Thymus (tissue), 11 donors: ENCODE measurements around the gene PLB1. TPM values are rescaled to one million over a fixed set of nuclear protein-coding genes. Genes with fewer than 3 reads are reported as not detected.
A peak's percentile ranks its signal among the peaks of the same experiment; 100 is the strongest.

Experiments
- DNase-seq, 9 donors: peaks; one replicate each; pipeline ENCODE4 v3.0.0-alpha.2; 2013; ENCODE audit warnings: low spot score in 9 of 9, low read depth in 6 of 9, missing footprints in 1 of 9
- H3K27ac ChIP-seq, 2 donors: one replicate each; pipeline ENCODE4 v1.5.1; 2013; ENCODE audit warnings: control low read depth in 1 of 2, low read depth in 1 of 2, low read length in 1 of 2, mild to moderate bottlenecking in 1 of 2, moderate library complexity in 1 of 2
- H3K27me3 ChIP-seq, 2 donors: one replicate each; pipeline ENCODE4 v1.5.1; 2013; ENCODE audit warnings: low read length in 1 of 2; ENCODE audit not compliant: control insufficient read depth in 2 of 2, insufficient read depth in 1 of 2
- H3K36me3 ChIP-seq, 2 donors: one replicate each; pipeline ENCODE4 v1.5.1; 2013; ENCODE audit warnings: low read length in 1 of 2, mild to moderate bottlenecking in 1 of 2, moderate library complexity in 1 of 2; ENCODE audit not compliant: control insufficient read depth in 2 of 2, insufficient read depth in 2 of 2
- H3K4me1 ChIP-seq, 2 donors: one replicate each; pipeline ENCODE4 v1.5.1; 2013; ENCODE audit warnings: low read length in 2 of 2; ENCODE audit not compliant: control insufficient read depth in 2 of 2, insufficient read depth in 2 of 2
- H3K4me3 ChIP-seq, 2 donors: one replicate each; pipeline ENCODE4 v1.5.1; 2013; ENCODE audit warnings: low read length in 2 of 2, control low read depth in 1 of 2, mild to moderate bottlenecking in 1 of 2
- H3K9me3 ChIP-seq, 2 donors: one replicate each; pipeline ENCODE4 v1.5.1; 2013; ENCODE audit warnings: low read length in 1 of 2, mild to moderate bottlenecking in 1 of 2; ENCODE audit not compliant: control insufficient read depth in 2 of 2, insufficient read depth in 1 of 2
- WGBS: extraction: QIAGEN DNeasy Blood & Tissue Kit; methylation state at CpG from one replicate; pipeline ENCODE4 v1.1.7; 2013; 5-methylcytosine and 5-hydroxymethylcytosine counted together
- polyA plus RNA-seq: library from polyadenylated mRNA; stranded (reverse); fragments of 200-250 nt; gene quantifications from one replicate; pipeline ENCODE4 v1.2.3, GENCODE V29; 2013
- total RNA-seq: library from RNA; stranded (reverse); fragments of 120-200 nt; gene quantifications from one replicate; pipeline ENCODE4 v1.2.4, GENCODE V29; 2013
- donor health status: healthy.

Gene PLB1
- total and polyA plus RNA-seq, 2 donors = 1.8 to 2.3 TPM

DNA sequence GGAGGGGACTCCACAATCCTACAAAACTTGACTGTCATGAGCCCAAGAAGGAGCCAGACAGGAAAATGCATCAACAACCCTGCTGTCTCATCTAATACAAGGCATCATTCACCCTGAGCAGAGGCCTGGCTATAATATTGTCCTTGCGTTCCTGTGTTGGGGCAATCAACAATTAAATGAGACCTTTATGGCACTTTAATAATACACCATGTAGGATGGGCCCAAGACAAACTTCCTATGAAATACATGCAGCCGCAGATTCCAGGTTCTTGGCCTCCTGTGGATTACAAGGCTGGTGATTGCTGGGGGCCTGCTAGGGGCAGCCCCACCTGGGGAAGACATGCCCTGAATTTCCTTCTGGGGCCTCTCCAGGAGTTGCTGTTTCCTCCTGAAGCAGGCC, 173.0 kb downstream of the PLB1 start:
- no peak overlapping the region for H3K4me3 ChIP-seq
- no peak for DNase-seq
- no peaks in the 10 kb centered on the region for H3K27me3 ChIP-seq
- over 99% methylated on average over 2 of the region's 2 CpGs for WGBS
- H3K36me3 ChIP-seq = no peaks in the 10 kb centered on the region
- H3K4me1 ChIP-seq = peaks cover 0 to 2% of the 10 kb centered on the region in 2 donors
- no peak overlapping the region for H3K27ac ChIP-seq
- peaks cover 1 to 5% of the 10 kb centered on the region in 2 donors for H3K9me3 ChIP-seq

GRCh38 chr2:28670856-28671255, 175.0 kb downstream of the PLB1 start:
- no peak overlapping the region for H3K4me3 ChIP-seq
- 88% methylated on average over 2 of the region's 2 CpGs for WGBS

DNA sequence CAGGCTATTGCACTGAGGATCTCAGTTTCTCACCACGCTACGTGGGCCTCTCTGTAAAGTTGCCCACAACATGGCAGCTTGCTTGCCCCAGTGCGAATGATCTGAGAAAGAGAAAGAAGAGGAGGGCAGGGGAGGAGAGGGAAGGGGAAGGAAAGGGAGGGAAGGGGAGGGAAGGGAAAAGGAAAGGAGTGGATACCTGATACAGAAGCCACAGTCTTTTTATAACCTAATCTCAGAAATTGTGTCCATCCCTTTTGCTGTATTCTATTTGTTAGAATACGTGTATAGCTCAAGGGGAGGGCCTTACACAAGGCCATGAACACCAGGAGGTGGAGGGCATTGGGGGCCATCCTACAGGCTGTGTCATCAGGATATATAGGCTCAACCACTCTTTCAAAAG, 177.5 kb downstream of the PLB1 start:
- H3K9me3 ChIP-seq = peaks cover 1 to 5% of the 10 kb centered on the region in 2 donors
- no peak overlapping the region for H3K27ac ChIP-seq
- no peaks in the 10 kb centered on the region for H3K4me1 ChIP-seq
- no peaks in the 10 kb centered on the region for H3K27me3 ChIP-seq
- no peaks in the 10 kb centered on the region for H3K36me3 ChIP-seq
- DNase-seq = no peak
- H3K4me3 ChIP-seq = no peak overlapping the region
- WGBS = over 99% methylated on average over 4 of the region's 4 CpGs

More at GRCh38 chr2:28670856-28671255, 175.0 kb downstream of the PLB1 start:
- Histone ChIP-seq H3K4me1 (no peaks in the 10 kb centered on the region), H3K36me3 (no peaks in the 10 kb centered on the region), H3K27ac (peak overlapping the region in 1 of 2 donors; percentile 41), H3K9me3 (peaks cover 1 to 5% of the 10 kb centered on the region in 2 donors), H3K27me3 (no peaks in the 10 kb centered on the region)
- DNase-seq = no peak

DNA sequence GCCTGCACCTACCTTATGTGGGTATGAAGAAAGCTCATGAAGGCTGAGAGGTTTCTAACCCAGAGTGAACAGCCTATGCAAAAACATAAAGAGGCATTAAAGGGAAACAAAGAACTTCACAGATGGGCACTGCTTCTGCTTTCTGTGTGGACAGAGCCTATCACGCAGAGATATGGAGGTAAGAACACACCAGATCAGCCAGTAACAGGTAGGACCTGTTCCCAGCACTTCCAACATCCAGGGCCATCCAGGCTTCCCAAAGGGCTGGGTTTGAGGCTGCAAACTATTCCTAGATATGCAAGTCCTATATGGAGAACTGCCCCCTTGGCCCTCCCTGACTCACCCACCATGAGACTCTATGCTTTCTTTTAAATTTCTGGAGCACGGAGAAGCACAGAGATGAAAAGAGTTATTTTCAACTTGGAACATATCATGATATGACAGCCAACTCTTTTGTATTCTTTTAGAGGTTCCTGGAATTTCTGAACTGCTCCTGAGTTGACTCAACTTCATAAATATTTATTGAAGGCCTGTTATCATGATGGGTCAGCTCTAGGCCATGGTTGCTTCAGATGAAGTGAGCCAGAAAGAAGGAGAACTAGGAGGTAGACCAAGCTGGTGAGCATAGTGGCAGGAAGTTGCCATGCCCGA, 178.3 kb downstream of the PLB1 start:
- Histone ChIP-seq H3K4me3 (no peak overlapping the region), H3K27me3 (no peaks in the 10 kb centered on the region), H3K9me3 (peaks cover 1 to 5% of the 10 kb centered on the region in 2 donors), H3K4me1 (no peaks in the 10 kb centered on the region), H3K36me3 (no peaks in the 10 kb centered on the region), H3K27ac (no peak overlapping the region)
- DNase-seq = no peak
- 94% methylated on average over 3 of the region's 3 CpGs for WGBS

DNA sequence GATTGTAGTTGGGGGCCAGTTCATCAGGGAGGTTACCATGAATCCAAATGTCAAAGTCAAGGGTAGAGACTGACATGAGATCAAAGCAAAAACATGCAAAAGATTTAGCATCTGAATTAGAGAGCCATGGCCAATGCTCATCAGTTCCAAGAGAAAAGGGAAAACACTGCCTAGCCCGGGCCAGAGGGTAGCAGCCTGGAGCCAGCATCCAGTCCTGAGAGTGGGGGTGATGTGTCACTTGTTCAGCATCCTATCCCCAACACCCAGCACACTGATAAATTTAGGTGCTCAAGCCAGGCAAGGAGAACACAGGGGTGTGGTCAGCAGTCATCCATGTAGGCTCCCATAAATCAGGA, 178.8 kb downstream of the PLB1 start:
- H3K27ac ChIP-seq = no peak overlapping the region
- H3K27me3 ChIP-seq = no peaks in the 10 kb centered on the region
- H3K4me1 ChIP-seq = no peaks in the 10 kb centered on the region
- peaks cover 1 to 5% of the 10 kb centered on the region in 2 donors for H3K9me3 ChIP-seq
- no peaks in the 10 kb centered on the region for H3K36me3 ChIP-seq
- no peak for DNase-seq
- 93% methylated on average over 1 of the region's 1 CpG for WGBS
- H3K4me3 ChIP-seq = no peak overlapping the region

DNA sequence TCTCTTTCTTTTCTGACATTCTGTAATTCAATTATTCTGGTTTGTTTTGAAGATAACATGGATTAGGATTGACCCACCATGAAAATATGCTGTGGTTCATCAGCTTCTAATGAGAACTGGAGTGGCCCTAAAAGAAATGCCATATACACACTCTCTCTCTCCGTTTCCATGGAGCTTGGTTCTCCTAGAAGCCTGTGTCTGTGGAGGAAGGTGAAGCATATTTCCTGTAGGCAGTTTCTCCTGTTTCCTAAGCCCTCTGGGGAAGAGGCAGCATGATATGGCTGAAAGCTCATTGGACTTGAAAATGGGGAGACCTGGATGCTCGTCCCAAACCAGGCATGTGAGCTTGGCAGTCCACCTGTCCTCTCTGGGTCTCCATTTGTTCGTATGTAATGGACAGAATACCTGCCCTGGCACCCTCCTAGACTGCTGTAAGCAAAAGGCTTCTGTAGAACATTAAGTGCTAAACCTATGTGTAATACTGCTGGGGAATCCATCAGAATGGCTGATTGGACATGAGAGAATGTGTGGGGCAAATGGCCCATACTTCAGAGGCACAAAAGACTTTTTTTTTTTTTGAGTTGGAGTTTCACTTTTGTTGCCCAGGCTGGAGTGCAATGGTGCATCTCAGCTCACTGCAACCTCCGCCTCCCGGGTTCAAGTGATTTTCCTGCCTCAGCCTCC, 180.4 kb downstream of the PLB1 start:
- Histone ChIP-seq H3K4me1 (peaks cover 0 to 8% of the 10 kb centered on the region in 2 donors), H3K9me3 (peaks cover 1 to 5% of the 10 kb centered on the region in 2 donors), H3K4me3 (no peak overlapping the region), H3K27ac (no peak overlapping the region), H3K27me3 (no peaks in the 10 kb centered on the region), H3K36me3 (no peaks in the 10 kb centered on the region)
- 96% methylated on average over 5 of the region's 5 CpGs for WGBS
- DNase-seq = no peak

DNA sequence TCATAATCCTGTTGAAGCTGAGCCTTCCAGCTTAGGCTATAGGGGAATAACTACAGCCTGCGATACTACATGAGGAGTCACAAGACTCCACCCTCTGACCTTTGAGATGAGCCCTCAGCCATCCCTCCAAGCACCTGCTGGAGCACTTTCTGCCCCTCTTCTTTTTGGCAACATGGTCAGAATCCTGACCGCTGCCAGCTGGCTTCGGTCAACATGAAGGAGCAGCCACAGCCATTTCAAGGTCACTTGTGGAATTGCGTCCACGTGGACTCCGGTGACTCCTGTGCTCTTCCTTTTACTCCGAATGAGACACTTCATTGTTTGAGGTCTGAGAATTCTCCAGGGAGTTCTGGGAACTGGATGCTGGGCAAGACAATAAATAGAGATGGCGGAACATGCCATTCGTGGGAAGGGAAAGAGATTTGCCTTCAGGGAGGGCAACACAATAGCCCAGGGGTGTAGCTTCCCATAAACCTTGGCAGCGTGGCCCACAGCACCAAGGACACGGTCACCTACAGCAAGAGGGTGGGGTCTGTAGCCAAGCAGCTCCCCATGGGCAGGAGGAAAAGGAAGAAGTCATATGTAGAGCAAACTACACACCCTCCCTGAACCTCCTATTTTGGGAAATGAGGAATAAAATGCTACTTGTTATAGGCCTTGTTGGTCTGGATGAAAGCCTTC, 182.5 kb downstream of the PLB1 start:
- no peak overlapping the region for H3K4me3 ChIP-seq
- no peak overlapping the region for H3K27ac ChIP-seq
- peaks cover 0 to 11% of the 10 kb centered on the region in 2 donors for H3K4me1 ChIP-seq
- DNase-seq = no peak
- WGBS = 98% methylated on average over 11 of the region's 11 CpGs
- H3K36me3 ChIP-seq = no peaks in the 10 kb centered on the region
- H3K9me3 ChIP-seq = peaks cover 0 to 2% of the 10 kb centered on the region in 2 donors
- H3K27me3 ChIP-seq = no peaks in the 10 kb centered on the region

DNA sequence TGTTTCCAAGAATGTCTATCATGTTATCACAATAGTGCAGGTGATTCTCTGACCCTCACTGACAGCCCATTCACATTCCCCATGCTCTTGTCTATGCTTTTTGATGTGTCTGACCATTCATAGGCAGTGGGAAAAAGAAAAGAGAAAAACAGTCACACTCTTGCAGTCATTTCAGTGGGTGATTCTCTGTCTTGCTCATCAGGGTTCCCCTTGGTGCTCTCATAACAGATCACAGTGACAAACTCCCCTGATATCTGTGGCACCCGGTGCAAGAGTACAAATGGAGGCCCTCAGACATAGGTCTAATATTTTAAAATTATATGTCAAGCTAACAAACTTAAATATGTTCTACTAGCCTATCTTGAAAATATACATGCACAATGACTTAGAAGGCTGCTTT, 183.1 kb downstream of the PLB1 start:
- Histone ChIP-seq H3K36me3 (no peaks in the 10 kb centered on the region), H3K27me3 (no peaks in the 10 kb centered on the region), H3K9me3 (no peaks in the 10 kb centered on the region), H3K27ac (no peak overlapping the region), H3K4me1 (peaks cover 0 to 14% of the 10 kb centered on the region in 2 donors), H3K4me3 (no peak overlapping the region)
- 100% methylated on average over 1 of the region's 1 CpG for WGBS
- no peak for DNase-seq

GRCh38 chr2:28680657-28681056, 184.8 kb downstream of the PLB1 start:
- peaks cover 0 to 14% of the 10 kb centered on the region in 2 donors for H3K4me1 ChIP-seq
- DNase-seq = no peak
- 97% methylated on average over 6 of the region's 6 CpGs for WGBS
- no peaks in the 10 kb centered on the region for H3K36me3 ChIP-seq
- H3K9me3 ChIP-seq = no peaks in the 10 kb centered on the region
- no peaks in the 10 kb centered on the region for H3K27me3 ChIP-seq
- no peak overlapping the region for H3K4me3 ChIP-seq
- H3K27ac ChIP-seq = no peak overlapping the region
